ENCODE data around the gene METTL26. TPM values are rescaled to one million over a fixed set of nuclear protein-coding genes. Genes with fewer than 3 reads are reported as not detected.
A peak's percentile ranks its signal among the peaks of the same experiment; 100 is the strongest.
"Not testable (repeated sequence)": the region's sequence is repeated elsewhere in the genome, so short reads cannot be mapped to it uniquely, and the experiment has no call there.

The METTL26 gene
- total RNA-seq, 2 donors from 2014 or later = 47.2 to 120 TPM

GRCh38 chr16:606656-607307 lies 29.3 kb downstream of the METTL26 start:
- H3K27ac Mint-ChIP-seq = no peak overlapping the region
- no peaks in the 10 kb centered on the region for H3K9me3 Mint-ChIP-seq
- ATAC-seq (no peak), DNase-seq (ENCODE audit: low spot score in 2 of 2) (no peak)
- no peaks in the 10 kb centered on the region for H3K36me3 Mint-ChIP-seq

GRCh38 chr16:603933-604332 lies 32.2 kb downstream of the METTL26 start:
- Mint-ChIP-seq H3K36me3 (no peaks in the 10 kb centered on the region), H3K27ac (no peak overlapping the region), H3K9me3 (no peaks in the 10 kb centered on the region)
- no peak for DNase-seq (ENCODE audit: low spot score in 2 of 2)
- no peak for ATAC-seq

GRCh38 chr16:600781-601180 lies 35.3 kb downstream of the METTL26 start:
- ATAC-seq = peak in 1 of 2 donors; percentile 60
- peak overlapping the region in 1 of 2 donors; percentile 77 for H3K27ac Mint-ChIP-seq

GRCh38 chr16:598823-599739 lies 37.0 kb downstream of the METTL26 start:
- DNase-seq (ENCODE audit: low spot score in 2 of 2) (no peak), ATAC-seq (no peak)
- H3K9me3 Mint-ChIP-seq = no peaks in the 10 kb centered on the region
- no peaks in the 10 kb centered on the region for H3K36me3 Mint-ChIP-seq
- H3K27ac Mint-ChIP-seq = no peak overlapping the region

More at GRCh38 chr16:600781-601180, 35.3 kb downstream of the METTL26 start:
- Mint-ChIP-seq H3K36me3 (no peaks in the 10 kb centered on the region), H3K9me3 (no peaks in the 10 kb centered on the region)
- DNase-seq (ENCODE audit: low spot score in 2 of 2) = no peak

- H3K36me3 Mint-ChIP-seq; H3K27ac Mint-ChIP-seq; H3K9me3 Mint-ChIP-seq; DNase-seq (ENCODE audit: low spot score in 2 of 2); ATAC-seq: not testable (repeated sequence)
These were observed 38.5 kb downstream of the METTL26 start for GRCh38 chr16:597655-598054.

- no peaks in the 10 kb centered on the region for H3K36me3 Mint-ChIP-seq
- ATAC-seq = no peak
- H3K27ac Mint-ChIP-seq = peak overlapping the region; percentile 28 to 87
- H3K9me3 Mint-ChIP-seq = no peaks in the 10 kb centered on the region
- no peak for DNase-seq (ENCODE audit: low spot score in 2 of 2)
These were observed 39.4 kb downstream of the METTL26 start for GRCh38 chr16:596736-597060.

- Mint-ChIP-seq H3K9me3 (no peaks in the 10 kb centered on the region), H3K36me3 (peaks cover 0 to 1% of the 10 kb centered on the region in 2 donors), H3K27ac (peak overlapping the region; percentile 28 to 94)
- DNase-seq (ENCODE audit: low spot score in 2 of 2) = no peak
- no peak for ATAC-seq
These were observed 40.0 kb downstream of the METTL26 start for GRCh38 chr16:595942-596735.

GRCh38 chr16:595094-595528 lies 41.0 kb downstream of the METTL26 start:
- DNase-seq (ENCODE audit: low spot score in 2 of 2) (no peak), ATAC-seq (no peak)
- Mint-ChIP-seq H3K9me3 (no peaks in the 10 kb centered on the region), H3K27ac (no peak overlapping the region), H3K36me3 (peaks cover 0 to 8% of the 10 kb centered on the region in 2 donors)

GRCh38 chr16:593807-594206 lies 42.3 kb downstream of the METTL26 start:
- Mint-ChIP-seq H3K36me3 (peaks cover 0 to 8% of the 10 kb centered on the region in 2 donors), H3K9me3 (no peaks in the 10 kb centered on the region), H3K27ac (peak overlapping the region in 1 of 2 donors; percentile 2)
- DNase-seq (ENCODE audit: low spot score in 2 of 2) (no peak), ATAC-seq (no peak)

- Mint-ChIP-seq H3K9me3 (no peaks in the 10 kb centered on the region), H3K27ac (peak overlapping the region in 1 of 2 donors; percentile 2), H3K36me3 (peaks cover 3 to 11% of the 10 kb centered on the region in 2 donors)
- no peak for ATAC-seq
- DNase-seq (ENCODE audit: low spot score in 2 of 2) = no peak
These were observed 42.7 kb downstream of the METTL26 start for GRCh38 chr16:593406-593805.

- ATAC-seq (no peak), DNase-seq (ENCODE audit: low spot score in 2 of 2) (no peak)
- Mint-ChIP-seq H3K9me3 (no peaks in the 10 kb centered on the region), H3K27ac (peak overlapping the region in 1 of 2 donors; percentile 60), H3K36me3 (peaks cover 6 to 17% of the 10 kb centered on the region in 2 donors)
These were observed 43.4 kb downstream of the METTL26 start for GRCh38 chr16:592518-593306.

- DNase-seq (ENCODE audit: low spot score in 2 of 2) (no peak), ATAC-seq (no peak)
- Mint-ChIP-seq H3K36me3 (peaks cover 10 to 17% of the 10 kb centered on the region in 2 donors), H3K27ac (peak overlapping the region in 1 of 2 donors; percentile 60), H3K9me3 (no peaks in the 10 kb centered on the region)
These were observed 44.1 kb downstream of the METTL26 start for GRCh38 chr16:591892-592517.

- DNase-seq (ENCODE audit: low spot score in 2 of 2) (no peak), ATAC-seq (no peak)
- Mint-ChIP-seq H3K9me3 (no peaks in the 10 kb centered on the region), H3K27ac (peak overlapping the region; percentile 77 to 90), H3K36me3 (peaks cover 10 to 17% of the 10 kb centered on the region in 2 donors)
These were observed 44.9 kb downstream of the METTL26 start for GRCh38 chr16:591231-591630.

- no peaks in the 10 kb centered on the region for H3K9me3 Mint-ChIP-seq
- DNase-seq (ENCODE audit: low spot score in 2 of 2) = no peak
These were observed 45.3 kb downstream of the METTL26 start for GRCh38 chr16:590815-591200.

GRCh38 chr16:590188-590814 lies 45.8 kb downstream of the METTL26 start:
- Mint-ChIP-seq H3K9me3 (no peaks in the 10 kb centered on the region), H3K36me3 (peaks cover 10 to 17% of the 10 kb centered on the region in 2 donors), H3K27ac (peak overlapping the region; percentile 90 to 94)
- DNase-seq (ENCODE audit: low spot score in 2 of 2) = peak in 1 of 2 donors; percentile 65
- no peak for ATAC-seq

More at GRCh38 chr16:590815-591200, 45.3 kb downstream of the METTL26 start:
- peak overlapping the region; percentile 77 to 90 for H3K27ac Mint-ChIP-seq
- ATAC-seq = no peak
- H3K36me3 Mint-ChIP-seq = peaks cover 10 to 17% of the 10 kb centered on the region in 2 donors

Data from activated naive CD4-positive, alpha-beta T cell treated with anti-CD3 and anti-CD28 coated beads, Interleukin-2, amount 50 U/mL, for 72 hours (primary cell).